NCI-H146 treated with DMSO at 0.1 percent for 48 hours (cell line): ENCODE measurements around the gene FBXO45.
"Not testable (repeated sequence)": the region's sequence is repeated elsewhere in the genome, so short reads cannot be mapped to it uniquely, and the experiment has no call there.

ENCODE experiments used
- DNase-seq: peaks from one replicate; lab custom pipeline; 2025; ENCODE audit not compliant: unreplicated experiment; lab: John Stamatoyannopoulos, UW

The FBXO45 gene

GRCh38 chr3:196615234-196615633 is 46.8 kb downstream of the FBXO45 start:
- not testable (repeated sequence) for DNase-seq

- DNase-seq: no peak
Observed at GRCh38 chr3:196617256-196617655, 48.8 kb downstream of the FBXO45 start.

- no peak for DNase-seq
Observed at GRCh38 chr3:196619223-196619622, 50.8 kb downstream of the FBXO45 start.

- not testable (repeated sequence) for DNase-seq
Observed at GRCh38 chr3:196619627-196620026, 51.2 kb downstream of the FBXO45 start.

- DNase-seq: no peak
Observed at GRCh38 chr3:196620161-196620604, 51.7 kb downstream of the FBXO45 start.

- no peak for DNase-seq
Observed at GRCh38 chr3:196620684-196621083, 52.2 kb downstream of the FBXO45 start.

GRCh38 chr3:196621611-196622010 is 53.2 kb downstream of the FBXO45 start:
- DNase-seq: no peak

GRCh38 chr3:196624067-196624790 is 55.8 kb downstream of the FBXO45 start:
- DNase-seq: no peak

GRCh38 chr3:196624907-196625306 is 56.4 kb downstream of the FBXO45 start:
- no peak for DNase-seq

- DNase-seq: no peak
Observed at GRCh38 chr3:196625331-196625730, 56.9 kb downstream of the FBXO45 start.

- DNase-seq: no peak
Observed at GRCh38 chr3:196627918-196628231, 59.4 kb downstream of the FBXO45 start.

- no peak for DNase-seq
Observed at GRCh38 chr3:196629228-196629627, 60.8 kb downstream of the FBXO45 start.

- DNase-seq: no peak
Observed at GRCh38 chr3:196631682-196632045, 63.2 kb downstream of the FBXO45 start.

GRCh38 chr3:196632046-196632751 is 63.7 kb downstream of the FBXO45 start:
- DNase-seq: peak; percentile 86

GRCh38 chr3:196633555-196634151 is 65.2 kb downstream of the FBXO45 start:
- DNase-seq: no peak

- no peak for DNase-seq
Observed at GRCh38 chr3:196634224-196634623, 65.8 kb downstream of the FBXO45 start.

GRCh38 chr3:196634829-196635228 is 66.4 kb downstream of the FBXO45 start:
- DNase-seq: no peak

GRCh38 chr3:196636369-196637349 is 68.2 kb downstream of the FBXO45 start:
- no peak for DNase-seq

GRCh38 chr3:196637941-196638340 is 69.5 kb downstream of the FBXO45 start:
- DNase-seq: not testable (repeated sequence)
